ENCODE measurements around the gene CHST9.
"Not testable (repeated sequence)": the region's sequence is repeated elsewhere in the genome, so short reads cannot be mapped to it uniquely, and the experiment has no call there.

The CHST9 gene

GRCh38 chr18:26993568-26993967 lies 191.5 kb downstream of the CHST9 start:
- no peak for DNase-seq

GRCh38 chr18:26992926-26993325 lies 192.2 kb downstream of the CHST9 start:
- DNase-seq: no peak

DNA sequence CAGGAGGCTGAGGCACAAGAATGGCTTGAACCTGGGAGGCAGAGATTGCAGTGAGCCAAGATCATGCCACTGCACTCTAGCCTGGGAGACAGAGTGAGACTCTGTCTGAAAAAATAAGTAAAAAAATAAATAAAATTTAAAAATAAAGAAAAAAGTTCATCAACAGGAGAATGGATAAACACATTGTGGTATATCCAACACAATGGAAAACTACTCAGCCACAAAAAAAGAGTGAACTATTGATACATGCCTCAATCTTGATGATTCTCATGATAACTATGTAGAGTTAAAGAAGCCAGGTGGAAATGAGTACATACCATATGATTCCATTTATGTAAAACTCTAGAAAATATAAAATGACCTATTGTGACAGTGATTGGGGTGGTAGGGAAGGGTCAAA lies 195.3 kb downstream of the CHST9 start:
- no peak for DNase-seq

GRCh38 chr18:26981360-26982082 lies 203.6 kb downstream of the CHST9 start:
- DNase-seq: no peak

GRCh38 chr18:26978812-26979341 lies 206.2 kb downstream of the CHST9 start:
- DNase-seq: no peak

DNA sequence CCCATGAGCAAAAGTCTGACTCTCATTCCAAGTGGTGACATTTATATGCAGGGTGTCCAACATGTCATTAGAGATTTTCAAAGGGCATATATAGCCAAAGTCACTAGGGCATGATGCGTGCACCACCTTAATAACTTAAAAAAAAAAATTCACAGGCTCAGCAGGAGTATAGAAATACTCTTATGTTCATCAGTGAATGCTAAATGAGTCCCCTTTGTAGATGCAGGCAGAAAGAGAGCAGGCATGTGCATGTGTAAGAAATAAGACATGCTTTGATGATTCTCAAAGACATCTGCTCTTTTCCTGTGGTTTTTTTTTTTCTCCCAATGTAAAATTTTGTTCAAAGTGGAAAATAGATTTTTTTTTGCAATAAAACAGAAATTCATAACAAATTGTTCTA lies 207.3 kb downstream of the CHST9 start:
- no peak for DNase-seq

DNA sequence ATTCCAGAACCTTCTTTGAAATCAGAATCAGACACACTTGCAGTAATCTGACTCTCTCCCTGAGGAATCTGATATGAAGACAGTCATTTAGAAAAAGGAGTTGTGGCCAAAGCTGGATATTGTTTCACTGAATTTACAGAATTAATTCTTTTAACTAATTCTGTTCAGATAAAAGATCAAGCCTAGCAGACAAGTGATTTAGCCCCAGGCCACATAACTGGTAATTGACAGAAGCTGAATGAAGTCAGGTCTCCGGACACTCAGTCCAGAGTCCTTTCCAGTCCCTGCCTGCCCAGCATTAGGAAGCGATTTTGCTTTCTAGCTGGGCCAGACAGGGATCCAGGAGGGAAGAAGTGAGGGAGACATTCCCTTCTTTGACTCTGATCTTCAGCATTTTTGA lies 208.9 kb downstream of the CHST9 start:
- DNase-seq: no peak

DNA sequence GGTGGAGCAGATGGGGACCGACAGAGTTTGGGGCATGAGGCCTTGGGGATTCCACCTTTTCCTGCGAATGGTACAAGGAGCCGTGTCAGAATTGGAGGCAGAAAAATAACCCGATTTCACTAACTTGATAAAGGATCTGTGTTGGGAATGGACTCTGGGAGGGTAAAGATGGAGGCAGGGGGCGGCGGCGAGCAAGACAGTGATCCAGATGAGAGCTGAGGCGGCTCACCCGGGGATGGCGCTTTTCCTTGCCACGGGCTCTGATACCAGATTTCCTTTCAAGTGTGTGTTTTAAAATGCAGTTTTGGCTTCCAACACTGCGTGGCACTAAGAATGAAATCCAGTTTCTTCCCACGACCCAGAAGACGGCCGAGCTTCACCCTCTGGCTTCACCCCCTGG lies 212.6 kb downstream of the CHST9 start:
- not testable (repeated sequence) for DNase-seq

GRCh38 chr18:26971409-26971808 lies 213.7 kb downstream of the CHST9 start:
- no peak for DNase-seq

DNA sequence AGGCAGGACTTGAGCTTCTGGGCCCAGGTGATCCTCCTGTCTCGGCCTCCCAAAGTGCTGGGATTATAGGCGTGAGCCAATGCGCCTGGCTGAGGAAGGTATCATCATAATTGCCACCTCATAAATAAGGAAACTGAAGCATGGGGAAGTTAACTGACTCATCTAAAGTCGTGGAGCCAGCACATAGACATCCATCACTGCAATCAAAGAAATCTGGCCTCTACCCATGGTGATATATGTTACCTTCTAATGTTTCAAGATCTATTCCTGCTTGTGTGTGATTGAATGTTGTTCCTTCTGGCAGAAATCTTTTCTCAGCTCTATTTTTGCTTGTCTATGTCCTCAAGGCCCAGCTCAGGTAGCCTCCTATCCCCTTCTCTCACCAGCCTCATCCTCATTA lies 214.5 kb downstream of the CHST9 start:
- no peak for DNase-seq

DNA sequence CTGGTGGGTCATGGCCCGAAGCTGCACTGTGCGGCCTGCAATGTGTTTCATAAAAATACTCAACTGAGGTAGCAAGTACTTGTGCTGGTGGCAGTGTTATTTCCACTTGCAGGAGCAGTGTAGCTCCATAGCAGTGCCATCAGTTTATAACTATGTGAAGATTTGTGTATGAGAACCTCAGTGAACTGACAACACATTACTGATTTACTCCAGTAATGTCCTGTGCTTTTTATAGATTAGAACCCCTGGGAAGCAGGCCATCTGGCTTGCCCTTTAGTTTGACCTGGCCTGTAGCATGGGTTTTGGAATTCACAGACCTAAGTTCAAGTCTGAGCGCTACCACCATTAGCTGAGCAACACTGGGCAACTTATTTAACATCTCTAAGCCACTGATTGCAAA lies 219.9 kb downstream of the CHST9 start:
- no peak for DNase-seq

DNA sequence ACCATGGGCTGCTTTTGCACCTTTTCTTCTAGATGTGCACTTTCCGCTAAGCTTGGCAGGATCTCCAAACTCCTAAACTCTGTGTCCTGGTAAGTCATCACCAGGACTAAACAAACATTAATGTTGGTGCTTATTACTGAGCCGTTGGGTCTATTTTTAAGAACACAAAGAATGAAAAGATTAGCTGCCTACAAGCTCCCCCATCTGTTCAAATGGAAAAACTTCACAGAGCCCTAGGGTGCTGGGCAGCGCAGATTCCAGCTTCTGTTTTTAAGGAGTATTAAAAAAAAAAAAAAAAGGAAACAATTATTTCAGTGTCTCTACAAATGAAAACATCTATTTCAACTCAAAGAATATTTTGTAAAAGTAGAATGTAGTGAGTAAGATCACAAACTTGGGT lies 221.8 kb downstream of the CHST9 start:
- no peak for DNase-seq

DNA sequence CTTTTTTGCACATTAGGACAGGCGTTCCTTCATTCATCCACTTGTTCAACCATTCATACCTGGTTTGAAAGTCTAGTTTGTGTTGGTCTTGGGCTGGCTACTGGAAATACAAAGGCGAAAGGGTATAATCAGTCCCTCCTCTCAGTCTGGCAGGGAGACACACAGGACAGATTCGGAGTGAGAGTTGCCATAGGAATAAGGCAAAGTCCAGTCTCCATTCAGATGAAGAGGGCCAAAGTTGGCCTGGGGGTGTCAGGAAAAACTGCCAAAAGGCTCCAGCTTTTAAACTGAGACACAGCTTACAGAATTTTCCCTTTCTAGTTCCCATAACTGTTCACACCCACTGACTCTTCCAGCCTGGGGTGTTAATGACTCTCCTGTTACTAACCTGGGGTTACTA lies 223.3 kb downstream of the CHST9 start:
- no peak for DNase-seq

- no peak for DNase-seq
These were observed 224.2 kb downstream of the CHST9 start for GRCh38 chr18:26960911-26961310.

- DNase-seq: no peak
These were observed 228.2 kb downstream of the CHST9 start for GRCh38 chr18:26956863-26957262.

- no peak for DNase-seq
These were observed 236.4 kb downstream of the CHST9 start for GRCh38 chr18:26948703-26949102.

DNA sequence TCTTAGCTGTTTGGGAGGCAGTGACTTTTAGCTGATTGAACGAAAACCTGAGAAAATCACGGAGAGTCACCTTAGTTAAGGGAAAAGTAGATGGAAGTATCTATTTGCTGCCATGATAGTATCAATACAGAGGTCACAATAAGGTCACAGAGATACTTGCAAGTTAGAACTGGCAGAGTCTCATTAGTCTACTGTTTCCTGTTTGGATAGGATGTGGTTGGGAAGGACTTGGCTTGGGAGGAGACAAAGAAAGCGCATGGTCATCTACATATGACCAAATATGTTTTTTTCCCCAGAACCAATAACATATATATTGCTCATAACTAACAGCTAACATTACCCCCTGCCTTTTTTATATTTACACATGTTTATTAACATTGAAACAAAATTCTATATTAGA lies 241.2 kb downstream of the CHST9 start:
- DNase-seq: no peak

DNA sequence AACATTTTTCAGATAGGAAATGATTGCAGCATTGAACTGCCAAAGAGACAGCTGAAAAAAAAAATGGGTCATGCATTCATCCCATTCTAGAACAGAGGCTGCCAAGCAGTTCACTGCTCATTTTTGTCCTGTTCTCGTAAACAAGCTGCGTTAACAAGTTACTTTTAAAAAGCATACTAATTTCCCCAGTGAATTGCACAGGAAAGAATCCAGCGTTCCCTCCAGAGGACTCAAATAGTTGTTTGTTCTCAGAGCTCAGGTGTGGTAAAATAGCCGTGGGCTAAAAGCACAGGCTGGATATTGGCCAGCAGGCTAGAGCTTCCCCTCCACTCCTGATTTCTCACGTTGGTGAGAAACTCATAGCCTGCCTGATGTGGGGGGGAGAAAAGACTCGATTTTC lies 243.5 kb downstream of the CHST9 start:
- DNase-seq: no peak

DNA sequence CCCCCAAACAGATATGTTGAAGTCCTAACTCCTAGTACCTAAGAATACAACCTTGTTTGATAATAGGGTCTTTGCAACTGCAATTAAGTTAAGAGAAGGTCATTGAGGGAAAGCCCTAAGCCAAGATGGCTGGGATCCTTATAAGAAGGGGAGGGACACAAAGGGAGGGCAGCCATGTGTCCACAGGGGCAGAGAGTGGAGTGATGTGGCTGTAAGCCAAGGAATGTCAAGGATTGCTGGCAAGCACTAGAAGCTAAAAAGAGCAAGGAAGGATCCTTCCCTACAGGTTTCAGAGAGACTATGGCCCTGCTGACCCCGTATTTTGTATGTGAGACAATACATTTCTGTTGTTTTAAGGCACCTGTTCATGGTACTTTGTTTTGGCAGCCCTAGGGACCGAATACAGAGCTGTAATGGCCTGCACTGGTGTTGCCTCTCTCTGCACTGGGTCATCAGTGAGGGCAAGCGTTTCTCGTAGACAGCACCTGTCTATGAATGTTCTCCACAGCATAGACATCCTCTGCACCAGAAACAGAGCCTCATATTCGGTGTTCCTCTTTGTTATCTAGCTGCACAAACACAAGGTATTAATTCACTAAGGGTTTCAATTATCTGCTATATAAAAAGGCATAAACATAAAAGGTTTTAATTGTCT lies 244.2 kb downstream of the CHST9 start:
- no peak for DNase-seq

DNA sequence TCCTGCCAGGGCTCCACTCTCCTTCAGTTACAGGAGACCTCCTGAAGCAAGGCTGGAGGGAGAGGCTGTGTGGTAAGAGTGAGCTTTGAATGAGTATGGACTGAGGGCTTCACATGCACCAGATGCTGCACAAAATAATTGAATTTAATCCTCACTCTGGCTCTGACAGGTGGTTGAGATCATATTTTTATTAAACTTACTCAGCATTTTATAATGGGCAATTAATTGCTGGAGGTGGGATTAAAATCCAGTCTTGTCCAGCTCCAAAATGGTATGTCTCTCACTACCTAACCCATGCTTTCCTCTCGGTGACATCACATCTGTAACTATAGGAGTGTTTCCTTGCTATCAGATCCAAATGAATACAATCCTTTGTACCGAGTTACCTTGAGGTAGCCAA lies 253.4 kb downstream of the CHST9 start:
- DNase-seq: no peak

DNA sequence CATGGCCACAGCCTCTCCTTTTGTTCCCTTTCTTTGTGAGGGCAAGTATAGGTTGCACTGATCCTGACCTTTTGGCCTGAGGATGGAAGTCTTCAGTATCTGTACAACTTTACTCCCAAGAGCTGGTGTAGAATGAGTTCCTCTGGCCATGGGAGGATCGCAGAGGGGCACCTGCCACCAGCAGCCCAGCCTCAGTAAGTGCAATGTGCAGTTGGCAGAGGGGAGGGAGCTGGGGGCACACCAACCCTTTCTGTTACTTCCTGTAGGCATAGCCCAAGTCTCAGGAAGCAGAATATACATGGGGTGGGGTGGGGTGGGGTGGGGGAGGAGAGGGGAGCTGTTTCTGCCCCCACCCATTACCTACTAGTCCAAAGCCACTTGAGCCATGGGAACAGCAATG lies 254.5 kb downstream of the CHST9 start:
- no peak for DNase-seq

DNA sequence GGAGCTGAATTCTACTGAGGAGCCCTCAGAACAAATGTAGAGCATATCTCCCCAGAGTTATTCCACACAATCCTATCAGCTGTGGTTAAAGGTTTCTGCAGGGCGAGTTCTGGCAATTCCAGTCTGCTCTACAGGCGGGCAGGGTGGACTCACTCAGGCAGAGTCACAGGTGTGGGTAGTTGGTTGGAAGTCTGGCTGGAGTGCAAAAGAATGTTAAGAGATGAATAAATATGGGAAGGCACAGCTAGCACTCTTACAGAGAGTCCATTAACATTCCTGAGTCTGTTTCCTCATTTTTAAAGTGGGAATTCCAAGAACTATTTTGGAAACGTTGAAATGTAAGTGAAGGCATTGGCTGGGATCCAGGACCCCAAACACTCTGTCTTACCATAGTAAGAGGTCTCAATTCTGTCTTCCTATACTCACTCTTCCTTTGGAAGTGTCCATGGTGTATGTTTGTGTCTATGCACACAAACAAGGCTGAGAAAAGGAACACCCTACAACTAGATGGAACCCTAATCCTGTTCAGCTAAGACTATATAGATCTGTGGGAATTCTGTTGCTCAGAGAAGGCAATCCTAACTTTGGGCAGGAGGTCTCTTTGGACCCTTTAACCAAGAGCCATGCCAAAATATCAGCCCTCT lies 256.3 kb downstream of the CHST9 start:
- DNase-seq: no peak

DNA sequence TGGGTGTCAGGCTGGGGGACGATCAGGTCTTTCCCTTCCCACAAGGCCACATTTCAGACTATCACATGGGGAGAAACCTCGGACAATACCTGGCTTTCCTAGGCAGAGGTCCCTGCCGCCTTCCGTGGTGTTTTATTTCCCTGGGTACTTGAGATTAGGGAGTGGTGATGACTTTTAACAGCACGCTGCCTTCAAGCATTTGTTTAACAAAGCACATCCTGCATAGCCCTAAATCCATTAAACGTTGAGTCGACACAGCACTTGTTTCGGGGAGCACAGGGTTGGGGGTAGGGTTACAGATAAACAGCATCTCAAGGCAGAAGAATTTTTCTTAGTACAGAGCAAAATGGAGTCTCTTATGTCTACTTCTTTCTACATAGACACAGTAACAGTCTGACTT lies 257.3 kb downstream of the CHST9 start:
- DNase-seq: not testable (repeated sequence)

DNA sequence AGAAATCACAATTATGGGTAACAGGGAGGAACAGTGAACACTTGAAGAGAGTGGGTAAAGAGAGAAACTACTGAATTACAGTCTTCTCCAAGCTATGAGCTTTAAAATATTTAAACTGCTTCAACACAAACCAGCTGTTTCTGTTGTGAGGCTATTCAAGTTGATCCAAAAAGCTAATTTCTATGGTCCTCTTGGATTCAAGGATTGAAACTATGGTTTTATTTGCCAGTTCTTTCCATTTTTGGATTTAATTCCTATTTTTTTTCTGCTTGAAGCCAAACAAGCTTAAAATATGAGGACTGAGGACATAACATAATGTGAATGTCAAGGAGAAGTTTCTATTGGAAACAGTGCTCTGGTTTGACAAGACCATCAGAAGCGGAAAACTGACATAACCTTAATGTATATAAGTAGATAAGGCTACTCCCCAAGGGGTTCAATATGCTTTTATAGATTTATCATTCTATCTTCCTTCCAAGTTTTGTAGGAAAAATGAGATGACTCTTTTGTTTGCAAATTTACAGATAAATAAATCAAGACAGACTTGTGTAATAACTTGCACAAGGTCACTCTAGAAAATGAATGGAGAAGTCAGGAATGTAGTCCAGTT lies 258.9 kb downstream of the CHST9 start:
- DNase-seq: no peak
